GM19324 (cell line): Measurements from ENCODE around the gene MARCHF3.
"Not testable (repeated sequence)": the region's sequence is repeated elsewhere in the genome, so short reads cannot be mapped to it uniquely, and the experiment has no call there.

Source experiments
- ATAC-seq: cut with Tn5 transposase; IDR thresholded peaks from one replicate; pipeline ENCODE4 v1.9.1; 2021; ENCODE audit warnings: mild to moderate bottlenecking, moderate library complexity; ENCODE audit not compliant: unreplicated experiment, low FRiP score

MARCHF3 gene, protein sequence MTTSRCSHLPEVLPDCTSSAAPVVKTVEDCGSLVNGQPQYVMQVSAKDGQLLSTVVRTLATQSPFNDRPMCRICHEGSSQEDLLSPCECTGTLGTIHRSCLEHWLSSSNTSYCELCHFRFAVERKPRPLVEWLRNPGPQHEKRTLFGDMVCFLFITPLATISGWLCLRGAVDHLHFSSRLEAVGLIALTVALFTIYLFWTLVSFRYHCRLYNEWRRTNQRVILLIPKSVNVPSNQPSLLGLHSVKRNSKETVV

DNA sequence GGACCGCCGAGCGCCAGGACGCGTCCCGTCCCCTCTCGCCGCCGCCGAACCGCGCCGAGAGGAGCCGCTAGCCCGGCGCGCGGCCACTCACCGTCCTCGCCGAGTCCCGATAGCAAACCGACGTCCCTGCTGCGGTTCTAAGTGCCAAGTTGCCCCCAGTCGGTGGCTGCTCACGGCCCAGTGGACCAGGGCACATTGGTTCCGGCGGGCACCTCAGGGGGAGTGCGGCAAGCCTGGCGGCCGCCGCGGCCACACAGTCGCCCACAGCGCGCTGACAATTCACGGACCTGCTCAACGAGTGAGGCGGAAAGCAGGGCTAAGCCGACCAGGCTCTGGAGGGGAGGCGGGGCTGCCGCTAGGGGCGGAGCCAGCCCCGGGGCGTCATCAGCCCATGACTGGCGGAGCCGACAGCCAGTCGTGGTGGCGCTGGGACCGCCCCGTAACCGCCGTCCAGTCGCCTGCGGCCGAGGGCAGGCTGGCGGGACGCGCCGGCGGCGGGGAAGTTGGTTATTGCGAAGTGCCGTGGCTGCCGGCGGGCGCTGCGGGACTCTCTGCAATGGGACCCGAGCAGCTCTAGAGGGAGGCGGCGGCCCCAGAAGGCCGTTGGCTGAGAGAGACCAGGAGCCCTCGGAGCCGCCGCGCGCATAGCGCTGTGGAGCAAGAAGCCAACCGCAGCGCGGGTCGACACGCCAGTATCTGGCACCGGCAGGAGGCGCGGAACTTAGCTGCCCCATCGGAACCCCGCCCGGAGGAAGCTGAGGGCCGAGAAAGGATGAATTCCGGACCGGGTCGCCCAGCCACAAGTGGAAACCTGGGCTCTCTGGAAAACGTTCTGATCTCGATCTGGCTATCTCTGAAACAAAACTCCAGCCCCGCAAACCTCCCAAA is at the start of gene MARCHF3:
Gene MARCHF3, minus strand, starts transcription at position 300 of the 888 bp plus-strand sequence. CDS start 112,387 bp downstream, outside the sequence.
- ATAC-seq, result peak; percentile 98

DNA sequence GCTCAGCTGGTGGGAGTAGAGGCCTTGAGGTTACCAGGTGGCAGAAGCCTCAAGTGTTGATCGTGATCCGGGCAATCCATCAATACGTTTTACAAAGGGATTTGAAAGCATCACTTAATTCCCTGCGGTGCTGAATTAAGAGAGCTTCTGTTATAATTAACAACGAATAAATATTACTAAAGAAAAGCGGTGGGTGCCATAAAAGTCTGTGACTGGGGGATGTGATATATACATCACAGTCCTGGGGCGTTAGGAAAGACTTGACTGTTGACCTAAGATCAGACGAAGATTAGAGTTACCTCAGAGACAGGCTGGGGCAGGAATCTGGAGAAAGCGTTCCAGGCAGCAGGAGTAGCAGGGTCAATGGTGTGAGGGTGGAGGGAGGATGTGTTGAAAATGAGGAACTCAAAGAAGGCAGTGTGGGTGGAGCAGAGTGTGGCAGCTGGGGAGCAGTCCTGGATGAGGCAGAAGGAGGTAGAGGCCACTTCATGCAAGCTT is 49.7 kb upstream of the MARCHF3 start:
- ATAC-seq, result no peak

DNA sequence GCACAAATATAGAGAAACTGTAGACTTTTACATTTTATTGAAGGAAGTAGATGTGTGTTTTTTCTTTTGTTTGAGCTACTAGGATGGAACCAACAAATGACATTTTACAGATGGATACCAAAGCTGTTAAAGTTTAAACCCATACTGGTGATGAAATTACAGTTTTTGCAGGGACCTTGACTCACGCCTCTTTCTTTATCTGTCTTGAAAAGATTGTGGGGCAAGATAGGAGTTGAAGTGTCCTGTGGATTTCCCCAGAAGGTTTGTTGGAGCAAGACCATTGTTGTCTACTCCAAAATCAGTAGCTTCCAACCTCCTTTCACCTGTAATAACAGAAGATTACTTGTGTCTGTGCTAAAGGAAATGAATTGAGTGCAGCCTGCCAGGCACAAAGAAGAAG is 47.0 kb upstream of the MARCHF3 start:
- no peak for ATAC-seq

DNA sequence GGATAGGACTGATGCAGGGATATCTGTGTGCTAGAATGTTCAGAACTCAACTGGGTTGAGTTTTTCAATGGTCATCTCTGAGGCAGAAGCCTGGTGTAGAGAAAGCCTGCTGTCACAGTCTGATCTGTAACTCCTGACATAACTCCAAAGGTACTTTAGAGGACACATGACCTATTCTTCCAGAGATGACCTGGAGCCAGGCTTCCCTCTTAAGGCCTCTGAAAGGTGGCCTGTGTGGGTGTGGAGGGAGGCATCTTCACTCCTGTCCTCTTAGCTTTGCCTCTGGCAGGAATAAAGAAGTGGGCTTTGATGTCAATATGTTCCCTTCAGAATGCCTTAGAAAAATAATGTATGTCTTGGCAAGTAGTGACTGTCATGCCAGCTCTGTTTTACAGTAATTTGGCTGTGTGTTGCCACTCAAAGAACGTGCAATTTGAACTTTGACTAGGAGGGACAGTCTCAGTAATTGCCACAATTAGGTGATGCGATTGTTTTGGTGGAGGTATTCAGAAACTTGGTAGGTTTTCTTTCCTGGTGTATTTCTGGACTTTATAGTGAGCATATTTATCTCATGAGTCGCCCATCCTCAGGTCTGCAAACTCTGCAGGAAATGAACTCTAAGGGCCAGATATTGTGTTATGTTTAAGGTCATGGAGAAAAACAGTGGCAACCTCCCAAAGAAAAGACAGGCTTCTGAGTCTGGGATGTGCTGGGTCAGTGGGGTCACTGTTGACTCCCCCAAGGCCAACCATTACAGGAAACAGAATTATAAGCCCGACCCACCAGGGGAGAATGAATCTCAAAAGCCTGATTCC is 46.2 kb upstream of the MARCHF3 start:
- ATAC-seq, result no peak

DNA sequence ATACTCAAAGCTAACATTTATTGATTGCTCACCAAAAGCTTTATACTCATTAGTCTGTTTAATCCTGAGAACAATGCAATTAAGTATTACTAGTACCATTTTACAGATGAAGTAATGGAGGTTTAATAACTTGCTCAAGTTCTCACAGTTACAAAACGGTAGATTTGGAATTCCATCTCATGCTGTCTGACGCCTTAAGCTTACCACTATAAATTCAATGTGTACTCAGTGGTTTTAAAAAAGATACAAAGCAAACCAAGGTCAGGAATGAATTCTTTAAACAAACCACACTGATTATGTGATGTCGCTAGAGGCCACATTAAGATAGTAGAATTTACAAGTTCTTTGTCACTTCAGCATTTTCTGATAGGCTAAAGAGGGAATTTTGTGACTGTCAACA is 44.1 kb upstream of the MARCHF3 start:
- ATAC-seq, result no peak

DNA sequence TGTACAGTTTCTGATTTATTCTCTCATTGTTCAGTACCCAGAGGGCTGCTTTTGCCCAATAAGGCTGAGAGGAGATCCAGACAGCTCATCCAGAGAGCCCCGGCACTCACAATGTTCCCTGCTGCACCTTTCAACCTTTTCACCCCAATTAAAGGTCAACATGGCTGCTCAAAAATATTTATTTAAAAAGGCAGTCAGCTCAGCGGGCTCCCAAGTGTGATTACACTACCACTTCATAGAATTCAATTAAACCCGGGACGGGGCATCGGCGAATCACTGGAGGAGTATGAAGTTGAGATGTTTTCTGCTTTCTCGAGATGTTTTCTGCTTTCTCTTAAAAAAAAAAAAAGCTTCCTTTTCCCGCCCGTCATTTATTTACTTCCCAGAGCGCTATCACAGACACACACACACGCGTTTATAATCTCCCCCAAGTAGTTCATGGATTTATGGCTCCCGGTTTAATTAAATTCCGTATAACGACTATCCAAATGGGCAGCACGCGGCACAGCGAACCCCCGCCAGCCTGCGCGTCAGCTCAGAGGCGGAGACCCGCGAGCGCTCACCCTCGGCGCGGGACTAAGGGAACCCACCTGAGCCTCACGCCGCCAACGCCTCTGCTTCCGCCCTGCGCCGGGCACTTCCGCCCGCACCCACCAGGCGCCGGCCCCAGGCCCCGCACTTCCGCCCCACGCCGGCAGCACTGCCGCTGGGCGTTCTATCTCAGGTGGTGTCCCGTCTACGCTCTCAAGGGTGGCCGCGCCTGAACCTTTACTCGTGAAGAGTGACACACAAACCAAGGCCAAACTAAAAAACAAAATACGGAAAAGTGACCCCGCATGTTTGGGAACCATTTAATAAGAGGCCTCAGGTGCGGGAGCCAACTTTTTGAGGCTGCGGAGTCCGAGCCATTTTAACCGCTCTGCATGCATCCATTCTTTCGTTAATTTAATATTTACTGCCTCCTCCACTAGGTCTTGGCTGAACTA is 42.8 kb upstream of the MARCHF3 start, which contains the start of gene C5orf63:
Gene C5orf63, minus strand, starts transcription at position 642 of the 986 bp plus-strand sequence. CDS start 14,507 bp downstream, outside the sequence.
- peak; percentile 99 for ATAC-seq

DNA sequence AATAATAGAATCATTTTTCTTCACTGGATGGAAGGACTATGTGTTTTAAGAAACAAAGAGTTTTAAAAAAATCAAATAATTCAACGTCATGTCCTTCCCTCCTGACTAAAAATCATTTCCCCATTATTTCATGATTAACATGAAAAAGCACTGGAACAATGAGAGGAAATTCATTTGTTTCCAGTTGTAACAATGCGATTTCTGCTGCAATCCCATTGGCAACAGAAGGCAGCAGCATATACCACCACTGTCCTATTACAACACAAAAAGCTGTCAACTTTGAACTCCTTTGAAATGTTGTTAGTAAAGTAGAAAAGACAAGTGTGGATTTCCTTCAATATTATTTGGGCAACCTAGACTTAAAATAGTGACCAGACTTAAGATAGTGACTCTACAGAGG is 39.9 kb upstream of the MARCHF3 start:
- ATAC-seq, result no peak

DNA sequence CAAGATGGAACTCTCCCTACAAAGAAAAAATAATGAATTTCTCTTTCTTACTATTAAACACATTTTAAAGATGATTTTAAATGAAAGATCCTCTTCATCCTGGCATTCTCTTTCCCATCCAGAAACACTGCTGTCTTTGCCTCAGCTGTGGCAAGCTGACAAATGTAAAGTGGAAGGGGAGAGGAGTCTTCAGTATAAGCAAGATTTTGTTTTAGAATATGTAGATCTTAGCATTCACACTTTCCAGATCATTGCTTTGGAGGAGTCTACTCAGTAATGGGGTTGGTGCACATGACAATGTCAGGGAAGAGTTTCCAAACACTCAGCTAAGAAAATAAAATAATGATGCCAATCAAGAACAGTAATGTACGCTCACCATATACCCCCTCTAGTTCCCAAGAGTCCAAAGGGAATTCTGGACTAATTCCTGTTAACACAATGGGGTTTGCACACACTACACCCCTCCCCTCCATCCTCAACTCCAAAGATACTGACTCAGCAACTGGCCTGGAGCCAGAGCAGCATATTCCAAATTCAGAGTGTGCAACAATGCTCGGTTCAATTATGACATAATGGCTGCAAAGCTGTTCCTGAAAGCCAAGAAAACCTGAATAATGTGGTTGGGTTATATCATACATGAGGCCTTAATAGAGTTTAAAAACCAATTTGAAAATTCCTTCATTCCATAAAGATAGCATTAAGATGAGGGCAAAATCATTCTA is 38.3 kb upstream of the MARCHF3 start:
- ATAC-seq, result no peak

DNA sequence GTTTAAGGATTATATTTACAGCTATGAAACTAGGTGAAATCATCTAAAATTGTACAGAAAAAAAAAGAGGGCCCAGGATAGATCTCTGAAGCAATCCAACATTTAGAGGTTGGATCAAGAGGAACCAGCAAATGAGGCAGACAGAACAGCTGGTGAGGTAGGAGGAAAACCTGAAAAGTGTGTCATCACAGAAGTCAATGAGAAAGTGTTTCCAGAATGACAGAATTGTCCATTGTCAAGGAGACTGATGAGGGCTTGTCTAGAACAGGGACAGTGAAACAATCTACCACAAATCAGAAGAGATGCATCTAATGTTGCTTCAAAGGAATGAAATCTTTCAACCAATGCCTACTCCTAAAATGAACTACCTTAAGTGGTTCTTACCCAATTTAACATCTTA is 36.4 kb upstream of the MARCHF3 start:
- no peak for ATAC-seq

DNA sequence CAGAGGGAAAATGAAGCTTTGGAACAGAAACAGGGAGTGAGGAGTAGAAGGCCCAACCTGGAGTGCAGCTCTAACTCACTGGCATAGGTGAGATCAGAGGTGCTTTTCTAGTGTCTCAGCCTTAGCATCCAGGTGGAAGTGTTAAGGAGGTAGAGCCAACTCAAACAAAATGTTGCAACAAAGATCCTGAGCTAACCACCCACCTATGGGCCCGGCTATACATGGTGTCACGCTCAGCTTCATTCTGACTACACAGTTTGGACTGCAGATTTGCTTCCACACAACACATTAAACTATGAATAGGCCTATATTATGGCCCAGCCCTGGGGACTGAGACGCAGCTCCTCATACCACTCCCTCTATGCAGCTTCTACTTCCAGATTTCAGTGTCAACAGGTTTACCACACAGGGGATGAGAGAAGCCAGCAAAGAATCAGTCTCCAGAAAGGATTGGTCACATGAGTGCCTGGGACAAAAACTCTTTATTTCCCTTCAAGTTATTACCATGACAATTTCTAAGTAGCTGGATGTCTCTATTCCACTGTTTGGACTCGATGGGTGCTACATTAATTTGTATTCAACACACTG is 34.0 kb upstream of the MARCHF3 start:
- ATAC-seq, result no peak

DNA sequence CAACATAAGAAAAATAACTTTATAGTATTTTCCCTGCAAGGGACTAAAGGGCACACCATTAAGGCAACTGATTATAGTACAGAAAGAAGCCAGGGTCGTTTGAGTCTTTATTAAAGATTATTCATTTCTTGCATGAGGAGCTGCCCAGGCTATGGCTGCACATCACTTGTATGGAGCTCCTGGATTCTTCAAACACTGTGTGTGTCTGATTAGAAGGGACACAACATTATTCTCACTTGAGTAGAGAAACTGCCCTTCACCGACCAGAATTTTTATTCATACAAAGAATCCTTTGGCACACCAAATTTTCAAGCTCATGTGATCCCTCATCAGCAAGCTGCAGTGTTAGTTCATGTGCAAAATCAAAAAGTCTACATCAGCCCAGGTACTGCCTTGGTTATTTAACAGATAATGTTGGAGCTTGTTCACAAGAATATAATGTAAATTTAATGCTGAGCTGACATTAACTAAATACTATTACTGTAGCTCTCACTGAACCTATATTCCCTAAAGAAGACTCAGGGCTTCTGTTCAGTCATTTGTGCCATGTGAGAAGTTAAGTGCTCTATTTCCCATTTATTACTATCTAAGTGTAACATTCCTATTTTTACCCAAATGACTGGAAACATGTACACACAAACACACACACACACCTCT is 33.0 kb upstream of the MARCHF3 start:
- no peak for ATAC-seq

DNA sequence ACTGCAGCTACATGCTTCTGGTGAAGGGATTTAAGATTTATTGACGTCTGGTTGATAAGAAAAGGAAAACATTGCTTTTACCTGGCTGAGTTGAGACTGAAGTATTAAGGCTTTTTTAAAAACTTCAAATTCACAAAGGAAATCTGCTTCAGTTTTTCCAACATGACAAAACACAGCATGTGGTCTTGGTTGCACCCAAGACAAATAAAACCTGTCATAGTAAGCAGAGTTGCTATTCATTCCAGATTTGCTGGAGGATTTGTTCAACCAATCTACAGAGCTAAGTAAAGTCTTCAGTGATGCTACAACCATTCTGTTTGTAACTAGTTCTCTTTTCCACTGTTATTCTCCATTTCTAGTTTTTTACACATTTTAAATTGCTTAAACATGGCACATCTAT is 31.6 kb upstream of the MARCHF3 start:
- no peak for ATAC-seq

DNA sequence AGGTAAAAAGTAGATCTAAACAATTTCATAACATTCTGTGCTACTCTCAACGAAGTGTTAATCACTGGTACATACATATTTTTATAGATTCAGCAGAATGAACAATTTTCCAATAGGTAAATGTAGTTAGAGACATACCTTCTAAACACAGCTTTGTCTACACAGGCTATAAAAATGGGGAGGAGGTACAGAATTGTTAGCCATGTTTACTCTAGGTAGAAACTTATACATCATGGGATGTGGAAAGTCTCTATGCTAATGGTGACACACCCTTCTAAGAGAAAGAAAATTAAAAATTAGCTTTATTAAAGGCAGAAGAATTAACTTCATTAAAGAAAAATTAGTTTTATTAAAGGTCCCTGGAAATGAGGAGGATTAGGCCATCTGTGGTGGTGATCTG is 31.2 kb upstream of the MARCHF3 start:
- no peak for ATAC-seq

DNA sequence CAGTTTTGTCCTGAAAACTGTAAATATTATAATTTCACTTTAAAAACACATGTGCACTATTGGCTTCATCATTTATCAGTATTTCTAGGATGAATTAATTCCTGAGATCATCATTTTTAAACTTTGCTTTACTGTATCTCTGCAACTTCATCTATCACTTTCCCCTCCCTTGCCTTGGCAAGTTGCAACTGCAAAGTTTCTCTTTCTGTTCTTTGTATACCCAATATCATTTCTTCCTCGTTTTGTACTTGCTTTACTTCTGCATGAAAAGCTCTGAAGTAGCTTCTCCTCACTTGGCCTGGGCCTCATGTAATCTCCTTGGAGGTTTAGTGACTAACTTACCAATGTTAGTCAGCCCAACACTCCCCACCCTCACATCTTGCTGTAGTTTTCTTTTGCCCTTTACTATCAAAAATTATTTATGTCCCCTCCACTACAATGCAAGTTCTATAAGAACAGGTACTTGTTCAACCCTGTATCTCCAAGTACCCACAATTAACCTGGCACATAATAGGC is 30.2 kb upstream of the MARCHF3 start:
- no peak for ATAC-seq

DNA sequence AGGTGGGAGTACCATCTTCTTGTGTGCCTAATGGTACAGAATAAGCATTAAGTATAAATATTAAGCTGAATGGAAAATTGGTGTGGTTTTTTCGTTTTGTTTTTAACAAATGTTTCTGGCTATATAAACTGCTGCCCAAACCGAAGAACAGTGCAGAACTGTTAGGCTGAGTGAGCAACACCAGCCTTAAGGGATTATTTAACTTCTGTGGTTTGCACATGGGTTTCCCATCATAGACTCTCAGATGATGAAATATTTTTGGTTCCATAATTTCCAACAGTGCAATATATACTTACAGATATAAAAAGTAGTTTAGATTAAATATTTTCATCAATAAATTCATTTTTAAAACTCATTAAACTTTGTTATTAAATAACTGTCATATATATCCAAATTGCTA is 26.5 kb upstream of the MARCHF3 start:
- no peak for ATAC-seq

DNA sequence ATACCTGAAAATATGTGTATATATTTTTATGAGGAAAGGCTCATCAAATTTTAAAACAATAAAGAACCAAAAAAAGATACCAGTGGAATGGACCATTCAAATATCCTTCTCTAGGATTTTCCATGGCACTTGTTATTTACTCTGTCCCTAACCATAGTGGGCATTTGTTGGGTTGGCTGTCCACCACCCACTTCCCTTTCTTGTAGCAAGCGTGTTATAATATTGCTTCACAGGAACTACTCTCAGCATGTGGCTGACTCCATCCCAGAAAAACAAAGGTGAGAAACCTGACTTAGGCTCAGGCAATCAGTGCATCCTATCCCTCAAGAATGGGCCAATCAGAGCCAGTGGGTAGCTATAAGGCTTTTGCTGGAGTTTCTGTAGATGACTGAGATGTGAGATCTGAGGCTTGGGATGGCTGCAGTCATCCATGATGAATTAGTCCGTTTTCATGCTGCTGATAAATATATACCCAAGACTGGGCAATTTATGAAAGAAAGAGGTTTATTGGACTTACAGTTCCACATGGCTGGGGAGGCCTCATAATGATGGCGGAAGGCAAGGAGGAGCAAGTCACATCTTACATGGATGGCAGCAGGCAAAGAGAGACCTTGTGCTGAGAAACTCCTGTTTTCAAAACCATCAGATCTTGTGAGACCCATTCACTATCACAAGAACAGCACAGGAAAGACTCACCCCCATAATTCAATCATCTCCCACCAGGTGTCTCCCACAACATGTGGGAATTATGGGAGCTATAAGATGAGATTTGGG is 25.7 kb upstream of the MARCHF3 start:
- no peak for ATAC-seq

DNA sequence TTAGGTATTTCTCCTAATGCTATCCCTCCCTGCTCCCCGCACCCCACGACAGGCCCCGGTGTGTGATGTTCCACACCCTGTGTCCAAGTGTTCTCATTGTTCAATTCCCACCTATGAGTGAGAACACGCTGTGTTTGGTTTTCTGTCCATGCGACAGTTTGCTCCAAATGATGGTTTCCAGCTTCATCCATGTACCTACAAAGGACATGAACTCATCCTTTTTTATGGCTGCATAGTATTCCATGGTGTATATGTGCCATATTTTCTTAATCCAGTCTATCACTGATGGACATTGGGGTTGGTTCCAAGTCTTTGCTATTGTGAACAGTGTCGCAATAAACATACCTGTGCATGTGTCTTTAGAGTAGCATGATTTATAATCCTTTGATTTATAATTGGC is 23.2 kb upstream of the MARCHF3 start:
- ATAC-seq, result not testable (repeated sequence)
